NCI-H2107 treated with DMSO at 0.1 percent for 48 hours (cell line): ENCODE data around the gene ASXL3.

Experiments used
- DNase-seq: peaks from one replicate; lab custom pipeline; 2025; ENCODE audit not compliant: unreplicated experiment; lab: John Stamatoyannopoulos, UW

ASXL3 gene

GRCh38 chr18:33712719-33713118 lies 134.7 kb downstream of the ASXL3 start:
- no peak for DNase-seq

GRCh38 chr18:33716061-33716683 lies 138.2 kb downstream of the ASXL3 start:
- no peak for DNase-seq

- DNase-seq: no peak
Observed at GRCh38 chr18:33717339-33717738, 139.3 kb downstream of the ASXL3 start.

- DNase-seq: no peak
Observed at GRCh38 chr18:33720133-33720532, 142.1 kb downstream of the ASXL3 start.

- DNase-seq: no peak
Observed at GRCh38 chr18:33729556-33729955, 151.5 kb downstream of the ASXL3 start.

GRCh38 chr18:33733376-33733775 lies 155.4 kb downstream of the ASXL3 start:
- DNase-seq: no peak

GRCh38 chr18:33735428-33735827 lies 157.4 kb downstream of the ASXL3 start:
- DNase-seq: no peak

GRCh38 chr18:33741760-33742159 lies 163.7 kb downstream of the ASXL3 start:
- no peak for DNase-seq

- DNase-seq: no peak
Observed at GRCh38 chr18:33744032-33744697, 166.1 kb downstream of the ASXL3 start.

GRCh38 chr18:33745151-33745795 lies 167.3 kb downstream of the ASXL3 start:
- DNase-seq: no peak

- no peak for DNase-seq
Observed at GRCh38 chr18:33745871-33746545, 168.0 kb downstream of the ASXL3 start.

- no peak for DNase-seq
Observed at GRCh38 chr18:33749834-33750233, 171.8 kb downstream of the ASXL3 start.

GRCh38 chr18:33750366-33750765 lies 172.3 kb downstream of the ASXL3 start:
- DNase-seq: no peak

GRCh38 chr18:33751613-33752221 lies 173.7 kb downstream of the ASXL3 start:
- no peak for DNase-seq

- no peak for DNase-seq
Observed at GRCh38 chr18:33755391-33755790, 177.4 kb downstream of the ASXL3 start.

GRCh38 chr18:33755931-33756560 lies 178.0 kb downstream of the ASXL3 start:
- no peak for DNase-seq

- no peak for DNase-seq
Observed at GRCh38 chr18:33757037-33757436, 179.0 kb downstream of the ASXL3 start.

GRCh38 chr18:33761363-33761762 lies 183.3 kb downstream of the ASXL3 start:
- no peak for DNase-seq

GRCh38 chr18:33781429-33781828 lies 203.4 kb downstream of the ASXL3 start:
- no peak for DNase-seq
